Renal cortical epithelial cell (primary cell): Measurements from ENCODE around the gene CCDC92. TPM values are rescaled to one million over a fixed set of nuclear protein-coding genes. Genes with fewer than 3 reads are reported as not detected.
A peak's percentile ranks its signal among the peaks of the same experiment; 100 is the strongest.

Experiments used
- DNase-seq: peaks from one replicate; pipeline ENCODE4 v3.0.0-alpha.2; 2011; ENCODE audit warnings: low read depth
- total RNA-seq: library from RNA; depleted of rRNA; stranded (reverse); fragments of >200 nt; gene quantifications from 2 replicates; pipeline ENCODE4 v1.2.3, GENCODE V29; 2014

Gene CCDC92
- total RNA-seq, 1 donor from 2014 or later = 21.7 TPM

DNA sequence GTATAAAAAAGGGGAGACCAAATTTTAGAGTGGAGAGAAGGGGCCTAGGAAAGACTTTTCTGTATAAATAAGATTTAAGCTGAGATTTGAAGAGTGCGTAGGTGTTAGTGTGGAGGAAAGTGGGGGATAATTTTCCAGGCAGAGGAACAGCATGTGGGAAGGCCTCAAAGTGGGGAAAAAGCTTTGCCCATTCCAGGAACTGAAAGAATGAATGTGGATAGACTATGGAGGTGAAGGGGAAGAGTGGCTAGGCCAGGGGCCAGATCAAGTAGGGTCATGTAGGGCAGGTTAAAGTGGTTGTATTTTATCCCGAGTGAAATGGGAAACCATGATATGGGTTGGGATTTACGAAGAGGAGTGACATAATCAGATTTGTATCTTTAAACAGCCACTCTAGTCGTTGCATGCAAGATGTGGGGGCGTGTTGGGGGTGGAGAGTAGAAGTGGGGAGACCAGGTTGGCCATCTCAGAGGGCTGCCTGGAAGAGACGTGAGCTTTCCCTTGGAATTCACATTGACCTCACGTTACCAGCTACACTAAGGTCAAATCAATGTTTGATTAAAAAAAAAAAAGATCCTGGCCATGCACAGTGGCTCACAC lies 3.7 kb upstream of the CCDC92 start:
- no peak for DNase-seq

DNA sequence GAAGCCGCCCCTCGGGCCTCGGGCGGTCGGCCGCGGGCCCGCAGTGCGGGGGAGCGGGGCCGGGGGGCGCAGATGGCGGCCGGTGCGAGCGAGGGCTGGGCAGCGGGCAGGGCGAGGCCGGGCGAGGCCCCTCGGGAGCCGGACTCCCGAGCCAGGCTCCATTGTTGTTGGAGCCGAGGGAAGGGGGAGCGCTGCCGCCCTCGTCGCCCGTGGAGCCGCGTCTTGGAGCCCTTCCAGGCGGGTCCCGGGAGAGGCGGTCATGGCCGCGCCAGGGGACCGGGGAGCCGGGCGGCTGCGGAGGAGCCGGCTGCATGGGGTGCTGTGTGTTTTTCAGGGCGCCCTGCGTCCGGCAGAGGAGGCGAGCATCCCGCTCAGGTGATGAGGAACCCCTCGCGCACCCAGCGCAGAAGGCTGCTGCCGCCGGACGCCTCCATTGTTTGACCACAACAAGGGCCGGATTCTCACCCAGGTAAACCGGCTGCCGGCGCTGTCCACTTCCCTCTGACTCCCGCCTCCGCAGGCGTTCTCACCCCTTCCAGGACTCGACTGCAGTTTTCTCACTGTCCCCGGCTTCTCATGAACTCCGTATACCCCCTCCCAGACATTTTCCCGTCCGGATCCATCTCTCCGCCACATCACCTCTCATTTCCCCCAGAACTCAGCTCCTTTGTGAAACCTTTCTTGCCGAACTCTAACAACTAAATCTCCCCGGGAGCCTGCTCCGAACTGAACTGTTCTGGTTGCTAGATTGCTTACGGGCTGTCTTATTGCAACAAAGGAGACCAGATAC lies 1.1 kb upstream of the CCDC92 start:
- peak; percentile 23 for DNase-seq

DNA sequence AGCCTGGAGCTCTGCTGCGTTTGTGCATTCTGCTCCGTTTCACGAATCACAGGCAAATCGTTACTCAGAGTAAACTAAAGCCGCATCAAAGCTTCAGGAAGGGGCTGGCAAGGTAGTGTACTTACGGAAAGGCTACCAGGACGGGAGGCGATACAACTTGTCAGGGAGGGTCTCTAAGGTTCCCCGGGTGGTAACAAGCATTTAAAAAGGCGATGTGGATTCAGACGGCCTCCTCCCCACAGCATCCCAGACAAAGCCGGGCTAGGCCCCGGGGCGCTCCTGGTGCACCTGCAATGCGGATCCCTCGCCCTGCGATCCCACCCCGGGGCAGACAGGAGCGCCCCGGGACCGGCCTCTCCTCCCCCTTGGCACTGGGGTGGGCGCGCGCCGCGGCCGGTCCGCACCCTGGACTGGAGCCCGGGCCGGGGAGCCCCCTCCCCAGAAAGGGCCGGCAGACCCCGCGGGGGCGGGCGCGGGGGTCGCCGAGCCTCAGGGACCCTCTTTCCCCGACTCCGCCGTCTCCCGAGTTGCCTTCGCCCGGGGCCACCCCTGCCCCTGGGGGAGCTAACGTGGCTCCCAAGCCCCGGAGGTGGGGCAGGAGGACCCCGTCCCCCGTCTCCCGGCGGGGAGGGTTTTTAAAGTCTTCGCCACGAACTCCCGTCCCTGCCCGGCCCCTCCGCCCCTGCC lies 718 bp downstream of the CCDC92 start:
- peak; percentile 51 for DNase-seq

DNA sequence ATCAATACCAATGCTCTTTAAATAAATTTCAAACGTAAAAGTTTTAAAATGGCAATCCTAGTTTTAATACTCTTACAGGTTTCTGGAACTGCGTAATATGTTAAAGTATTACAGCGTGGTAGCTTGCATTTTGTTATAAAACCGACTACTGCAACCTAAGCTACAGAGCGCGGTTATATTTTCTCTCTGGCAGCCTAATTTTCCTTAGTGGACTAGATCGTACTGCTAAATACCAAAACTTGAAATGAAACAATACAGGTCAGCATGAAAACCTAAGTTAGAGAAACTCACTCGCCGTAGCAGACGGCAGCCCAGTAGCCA lies 1.2 kb downstream of the CCDC92 start:
- no peak for DNase-seq

DNA sequence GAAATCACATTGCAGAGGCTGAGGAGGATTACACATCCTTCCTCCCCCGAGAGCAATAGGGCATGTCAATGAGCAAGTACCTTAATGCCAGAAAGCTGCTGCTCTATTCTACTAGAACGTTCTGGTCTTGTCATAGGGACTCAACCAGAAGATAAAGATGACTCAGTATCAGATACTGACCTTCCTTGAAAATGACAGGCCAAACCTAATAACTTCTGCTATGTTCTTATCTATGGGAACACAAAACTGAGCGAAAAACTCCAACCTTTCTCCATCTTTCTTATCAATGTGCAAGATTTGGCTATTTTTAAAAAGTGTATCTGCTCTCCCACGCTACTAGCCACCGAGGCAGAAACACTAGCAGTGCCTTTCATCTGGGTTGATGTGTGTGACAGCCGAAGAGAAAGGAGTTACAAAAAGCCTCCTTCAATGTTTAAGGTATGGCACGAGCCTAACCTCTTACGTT lies 5.5 kb downstream of the CCDC92 start:
- peak; percentile 41 for DNase-seq

DNA sequence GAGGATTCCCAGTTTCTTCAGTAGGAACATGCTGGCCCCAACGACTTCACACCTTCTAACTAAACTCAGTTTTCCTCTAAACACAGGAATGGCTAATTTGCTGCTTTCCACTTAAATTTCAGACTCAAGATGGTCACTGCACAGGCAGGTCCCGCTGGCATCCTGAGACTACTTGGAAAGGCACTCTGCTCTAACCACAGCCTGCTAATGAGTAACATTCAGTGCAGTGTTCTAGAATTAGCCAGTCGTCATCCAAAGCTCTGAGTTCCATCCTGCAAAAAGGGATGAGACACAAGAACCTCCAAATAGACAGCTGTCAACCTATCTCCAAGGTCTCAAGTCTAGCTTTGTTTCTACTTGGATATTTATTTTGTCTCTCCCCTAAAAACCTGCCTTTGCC lies 6.0 kb downstream of the CCDC92 start:
- DNase-seq = peak; percentile 76

DNA sequence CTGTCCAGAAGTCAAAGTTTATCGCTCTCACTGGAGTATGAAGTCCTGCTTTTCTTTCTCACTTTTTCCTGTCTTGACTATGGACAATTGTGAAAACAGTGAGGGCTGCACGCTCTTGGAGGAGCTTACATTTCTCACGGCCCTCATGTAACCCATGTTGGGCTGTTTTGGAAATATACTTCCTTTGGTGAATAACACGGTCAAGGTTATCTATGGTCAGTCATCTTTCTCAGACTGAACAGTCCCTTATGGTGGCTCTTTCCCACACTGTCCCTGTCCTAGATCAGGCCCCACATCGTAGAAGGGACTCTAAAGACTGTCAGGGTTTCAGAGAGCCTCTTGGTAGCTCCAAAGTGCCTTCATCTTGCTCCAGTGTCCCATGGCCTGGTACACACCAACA lies 7.2 kb downstream of the CCDC92 start:
- no peak for DNase-seq

DNA sequence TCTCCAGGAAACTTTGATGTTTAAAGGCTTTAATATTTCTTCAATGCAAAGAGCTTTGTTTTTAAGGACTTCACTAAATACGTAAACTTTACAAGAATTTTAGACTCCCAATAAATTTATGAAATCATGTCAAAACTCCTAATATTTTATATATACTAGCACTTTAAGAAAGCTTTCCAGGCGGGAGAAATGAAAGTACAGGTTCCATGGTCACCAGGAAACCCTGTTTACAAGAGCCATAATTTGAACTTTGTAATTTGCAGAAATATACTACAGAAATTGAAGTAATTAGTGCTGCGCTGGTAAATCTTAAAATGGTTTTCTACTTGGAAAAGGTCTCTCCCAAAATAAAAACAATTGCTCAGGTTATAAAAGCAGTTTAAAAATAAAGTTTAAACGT lies 8.8 kb downstream of the CCDC92 start:
- DNase-seq = no peak

DNA sequence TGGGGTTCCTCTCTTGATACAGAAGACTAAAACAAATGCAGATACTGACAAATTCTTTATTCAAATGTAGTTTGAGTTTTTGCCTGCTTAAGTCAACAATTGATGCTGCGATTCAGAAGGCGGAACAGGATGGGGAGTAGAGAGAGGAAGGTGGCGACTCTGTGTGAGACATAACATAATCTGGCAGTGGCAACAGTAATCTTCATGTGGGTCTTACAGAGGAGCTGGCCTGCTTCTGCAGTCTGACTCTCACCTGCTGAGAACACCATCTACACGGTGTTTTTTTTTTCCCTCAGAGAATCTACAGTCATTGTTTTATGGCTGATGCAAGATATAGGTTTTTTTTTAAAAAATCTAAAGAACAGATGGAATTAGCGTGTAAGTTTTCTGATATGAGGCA lies 10.1 kb downstream of the CCDC92 start:
- DNase-seq = no peak

DNA sequence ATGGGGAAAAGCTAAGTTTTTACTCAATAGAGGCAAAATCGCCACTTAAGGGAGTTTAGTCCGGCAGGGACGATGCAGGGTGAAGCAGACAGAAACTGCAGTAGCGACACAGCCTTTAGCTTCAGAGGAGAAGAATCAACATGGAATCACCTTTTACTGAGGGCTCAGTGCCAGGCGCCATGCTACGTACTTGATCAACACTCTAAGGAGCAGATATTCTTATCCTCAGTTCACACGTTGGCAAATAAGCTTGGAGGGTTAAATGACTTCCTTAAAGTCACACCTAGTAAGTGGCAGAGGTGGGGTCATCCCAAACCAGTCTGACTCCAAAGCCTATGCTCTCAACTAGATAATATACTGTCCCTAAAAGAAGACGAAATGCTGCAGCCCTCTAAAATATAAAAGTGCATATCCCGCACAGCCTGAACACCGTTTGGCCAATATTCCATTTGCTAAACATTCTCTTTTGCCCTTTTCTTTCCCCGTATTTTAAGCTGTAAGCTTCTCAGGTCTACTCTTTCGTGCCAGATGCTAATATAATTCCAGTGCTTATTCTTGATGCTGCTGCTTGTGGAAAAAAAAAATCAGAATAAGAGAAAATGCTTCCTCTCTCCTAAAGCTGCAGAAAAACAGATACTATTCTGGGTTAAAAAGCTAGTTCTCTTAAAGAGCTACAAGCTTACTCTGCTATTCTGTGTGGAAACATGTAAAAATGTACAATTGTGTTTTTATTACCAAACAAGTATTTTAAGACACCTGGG lies 10.9 kb downstream of the CCDC92 start:
- no peak for DNase-seq

DNA sequence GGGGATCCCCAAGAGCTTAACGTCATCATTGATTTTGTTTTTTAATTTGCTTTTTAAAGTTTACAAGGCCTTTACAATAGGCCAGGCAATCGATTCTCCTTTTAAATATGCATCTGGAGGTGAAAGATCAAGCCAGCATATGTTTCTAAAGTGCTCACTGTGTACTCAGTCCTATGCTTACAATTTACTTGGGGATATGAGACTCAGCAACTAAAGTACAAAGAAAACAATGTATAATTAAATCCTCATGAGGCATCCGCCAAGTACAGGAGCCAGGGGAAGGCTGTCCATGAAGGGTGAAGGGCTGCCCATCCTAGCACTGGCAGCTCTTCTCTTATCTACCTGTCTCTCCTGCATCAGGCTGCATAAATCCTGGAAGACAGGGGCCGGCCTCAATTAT lies 11.8 kb downstream of the CCDC92 start:
- no peak for DNase-seq

DNA sequence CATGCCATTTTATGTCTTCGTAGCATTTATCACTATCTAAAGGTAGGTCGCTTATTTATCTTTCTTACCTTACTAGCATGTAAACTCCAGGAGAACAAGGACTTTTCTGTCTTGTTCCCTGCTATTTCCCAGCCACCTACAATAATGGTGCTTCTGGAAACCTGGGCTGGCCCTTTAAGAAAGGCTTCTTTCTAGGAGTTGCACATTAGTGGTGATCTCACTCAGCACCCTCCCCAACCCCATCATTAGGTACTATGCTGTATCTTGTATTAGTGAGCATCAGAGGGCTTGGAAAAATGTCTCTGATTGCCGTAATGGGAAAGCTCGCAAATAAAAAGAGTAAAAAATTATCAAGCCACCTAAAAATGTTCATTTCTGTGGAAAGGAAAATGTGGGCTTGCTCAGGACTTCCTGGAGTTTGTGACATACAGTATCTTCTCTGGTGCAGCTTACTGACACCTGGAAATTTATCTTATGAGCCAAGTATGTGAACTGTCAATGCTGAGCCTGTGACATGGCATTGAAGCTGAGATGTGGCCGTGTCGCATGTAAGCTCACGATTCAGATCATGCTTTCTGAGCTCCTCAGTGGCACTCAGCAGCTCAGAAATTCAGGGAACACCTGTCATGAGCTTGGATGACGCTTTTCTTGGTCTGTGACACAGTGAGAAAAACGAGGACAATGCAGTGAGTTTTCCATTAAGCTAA lies 12.4 kb downstream of the CCDC92 start:
- no peak for DNase-seq

DNA sequence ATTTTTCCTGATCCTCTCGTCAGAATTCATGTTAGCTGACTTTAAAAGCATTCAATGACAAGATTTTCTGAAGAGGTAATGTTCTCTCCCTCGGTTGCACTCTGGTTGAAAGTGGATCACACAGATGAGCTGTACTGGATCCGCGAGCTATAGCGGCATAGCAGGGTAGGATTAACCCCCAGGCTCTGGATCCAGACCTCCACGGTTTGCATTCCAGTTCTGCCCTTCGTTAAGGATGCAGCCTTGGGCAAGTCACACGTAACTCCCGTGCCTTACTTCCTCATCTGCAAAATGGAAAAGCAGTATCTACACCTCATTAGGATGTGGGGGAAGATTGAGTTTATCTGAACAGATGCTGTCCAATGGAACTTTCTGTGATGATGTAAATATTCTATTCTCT lies 13.8 kb downstream of the CCDC92 start:
- DNase-seq = no peak

DNA sequence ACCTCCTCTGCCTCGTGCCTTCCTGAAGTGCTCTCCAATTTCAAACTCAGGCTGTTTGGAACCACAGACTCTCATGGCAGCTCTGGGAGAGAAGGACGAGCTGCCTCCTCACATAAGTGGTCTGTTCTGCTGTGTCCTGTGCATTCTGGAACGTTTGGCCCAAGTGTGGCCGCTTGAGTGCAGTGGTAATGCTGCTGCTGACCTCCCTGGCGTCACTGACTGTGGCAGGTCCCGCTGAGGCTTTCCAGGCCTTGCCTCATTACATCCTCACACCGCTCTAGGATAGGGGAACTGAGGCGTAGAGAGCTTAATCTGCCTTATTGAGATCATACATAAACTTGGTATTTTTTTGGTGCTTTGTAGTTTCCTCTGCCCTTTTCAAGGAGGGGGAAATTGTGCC lies 14.2 kb downstream of the CCDC92 start:
- no peak for DNase-seq

DNA sequence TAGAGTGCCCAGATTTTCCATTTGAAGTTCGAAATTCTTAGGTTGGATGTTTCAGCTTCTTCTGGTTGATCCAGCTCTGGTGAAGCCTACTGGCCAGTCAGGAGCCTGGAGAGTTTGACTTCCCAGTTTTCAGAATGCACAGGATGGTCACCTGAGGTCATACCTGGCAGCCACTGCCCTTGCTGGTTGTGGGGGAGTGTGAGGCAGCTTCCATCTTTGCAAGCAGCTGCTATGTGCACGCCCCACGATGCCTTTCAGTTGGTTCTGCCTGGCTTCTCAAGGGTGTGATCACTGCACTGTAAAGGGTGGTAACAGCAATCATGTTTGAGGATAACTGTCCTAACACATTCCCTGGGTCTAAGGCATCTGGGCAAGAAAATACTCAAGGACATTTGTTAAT lies 15.4 kb downstream of the CCDC92 start:
- no peak for DNase-seq

DNA sequence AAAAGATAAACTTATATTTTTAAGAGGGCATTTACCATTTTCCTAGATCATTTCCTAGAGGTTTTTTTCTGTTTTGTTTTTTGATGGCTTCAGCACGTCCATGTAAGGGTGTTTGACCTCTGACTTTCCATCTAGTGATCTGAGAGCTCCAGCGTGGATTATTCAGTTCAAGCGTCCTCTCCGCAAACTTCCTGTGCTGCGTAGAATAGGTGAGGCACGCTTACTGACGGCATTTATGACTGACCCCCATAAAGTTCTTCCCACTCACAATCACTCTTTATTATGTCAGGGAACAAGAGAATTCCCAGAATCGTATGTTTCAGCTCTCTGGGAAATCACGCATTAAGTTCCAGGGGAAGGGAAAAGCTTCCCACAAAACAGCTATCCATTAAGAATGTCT lies 16.4 kb downstream of the CCDC92 start:
- no peak for DNase-seq

DNA sequence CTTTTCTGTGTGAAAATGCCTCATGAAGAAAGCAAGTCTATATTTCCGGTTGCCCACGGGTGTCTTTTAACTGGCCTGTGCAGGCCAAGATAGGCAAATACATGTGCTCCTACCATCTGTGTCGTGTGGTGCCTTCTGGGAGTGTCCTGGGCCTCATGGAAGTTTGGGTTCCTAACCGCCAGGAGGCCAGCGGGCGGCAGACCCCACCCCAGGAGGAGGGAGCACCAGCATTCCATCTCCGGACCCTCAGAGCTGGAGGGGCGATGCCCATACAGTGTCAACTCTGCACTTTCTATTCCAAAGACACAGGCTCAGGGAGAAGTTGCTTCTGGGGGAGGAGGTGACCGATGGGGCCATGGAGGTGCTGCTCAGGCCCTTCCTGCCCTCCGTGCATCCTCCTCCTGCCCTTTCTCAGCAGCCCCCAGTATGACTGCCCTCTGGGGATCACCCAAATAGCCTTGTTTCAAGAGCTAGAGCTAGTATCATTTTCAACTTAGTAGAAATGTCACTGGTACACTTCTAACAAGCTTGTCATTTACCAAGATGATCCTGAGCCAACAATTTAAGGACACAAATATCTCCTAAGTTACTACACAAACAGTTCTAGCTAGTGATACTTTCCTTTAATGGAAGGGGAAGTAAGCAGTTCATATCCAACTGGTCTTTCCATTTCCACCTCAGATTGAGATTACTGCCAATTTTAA lies 17.8 kb downstream of the CCDC92 start:
- no peak for DNase-seq

DNA sequence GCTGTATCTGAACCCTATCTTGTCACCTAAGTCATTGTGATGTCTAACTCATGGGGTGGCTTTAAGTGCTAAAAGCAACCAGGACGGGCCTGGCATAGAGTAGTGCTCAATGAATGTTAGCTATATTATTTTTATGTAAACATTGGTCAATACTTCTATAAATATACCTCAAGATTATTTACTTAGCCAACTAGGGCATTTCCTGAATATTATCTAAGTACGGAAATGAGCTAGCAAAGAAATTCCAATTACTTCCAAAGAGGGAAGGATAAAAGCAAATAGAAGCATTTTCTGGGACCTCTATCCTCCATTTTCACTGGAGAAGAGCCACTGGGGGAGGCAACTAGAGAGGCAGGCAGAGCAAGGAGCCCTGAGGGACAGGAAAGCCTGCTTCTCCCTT lies 20.6 kb downstream of the CCDC92 start:
- DNase-seq = no peak

DNA sequence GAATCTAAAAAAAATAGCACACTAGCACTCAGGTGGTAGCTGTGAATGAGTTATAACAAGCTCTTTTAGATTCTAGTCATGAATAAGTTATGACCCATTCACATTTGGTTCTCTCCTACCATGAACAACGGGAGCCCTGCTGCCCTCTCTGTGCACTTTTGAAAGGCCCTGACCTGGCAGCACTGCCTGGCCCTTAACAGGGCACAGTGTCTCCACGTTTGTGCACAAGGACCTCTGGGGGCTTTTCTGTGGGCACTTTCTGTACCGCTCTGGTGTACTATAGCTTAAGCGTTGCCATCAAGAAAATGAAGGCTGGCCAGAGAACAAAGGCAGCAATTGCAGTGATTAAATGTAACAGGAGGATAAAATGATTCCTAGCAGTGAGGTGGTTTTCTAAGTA lies 21.2 kb downstream of the CCDC92 start:
- DNase-seq = no peak

DNA sequence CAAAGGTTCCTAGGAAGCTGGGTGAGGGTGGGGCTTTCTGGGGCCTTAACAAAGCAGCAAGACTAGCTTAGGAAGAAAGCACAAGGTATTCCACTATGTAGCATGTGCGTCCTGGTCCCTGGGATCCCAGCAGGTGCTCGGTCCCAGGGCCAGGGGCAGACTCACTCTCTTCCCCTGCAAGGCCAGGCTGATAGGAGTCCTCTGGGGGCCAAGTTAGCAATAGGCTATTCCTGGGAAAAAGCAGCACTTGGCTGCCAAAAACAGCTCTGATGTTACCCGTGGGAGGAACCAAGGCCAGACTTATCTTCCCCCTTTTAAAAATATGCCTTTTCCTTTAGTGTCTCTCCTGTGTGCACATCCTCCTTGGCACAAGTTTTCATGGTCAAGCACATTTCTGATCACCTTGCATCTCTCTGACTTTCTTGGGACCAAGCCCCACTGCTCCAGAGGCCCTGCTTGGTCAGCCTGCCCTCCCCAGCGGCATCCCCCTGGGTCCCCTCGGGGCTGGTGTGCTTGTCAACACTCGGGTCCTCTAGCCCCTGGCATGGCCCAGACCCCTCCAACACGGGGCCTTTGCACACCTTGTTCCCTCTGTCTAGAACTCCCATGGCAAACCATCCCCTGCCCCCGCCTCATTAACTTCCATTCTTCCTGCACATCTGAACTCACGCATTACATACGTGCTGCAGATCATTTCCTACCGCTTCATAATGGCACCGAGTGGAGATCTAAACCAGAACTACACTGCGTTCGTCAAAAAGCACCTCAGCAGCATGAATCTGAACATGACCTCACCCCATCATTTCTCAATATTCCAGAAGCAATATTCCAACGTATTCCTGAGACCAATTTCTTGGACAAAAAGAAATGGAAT lies 21.9 kb downstream of the CCDC92 start:
- no peak for DNase-seq
